ENCODE data around the gene PSME2. TPM values are rescaled to one million over a fixed set of nuclear protein-coding genes. Genes with fewer than 3 reads are reported as not detected.

The PSME2 gene
- total and polyA plus RNA-seq, 9 of the 15 experiments (the other 6 are each of a cell fraction or from before 2014, with no cell fraction given): 111 to 579 (median 159) TPM

DNA sequence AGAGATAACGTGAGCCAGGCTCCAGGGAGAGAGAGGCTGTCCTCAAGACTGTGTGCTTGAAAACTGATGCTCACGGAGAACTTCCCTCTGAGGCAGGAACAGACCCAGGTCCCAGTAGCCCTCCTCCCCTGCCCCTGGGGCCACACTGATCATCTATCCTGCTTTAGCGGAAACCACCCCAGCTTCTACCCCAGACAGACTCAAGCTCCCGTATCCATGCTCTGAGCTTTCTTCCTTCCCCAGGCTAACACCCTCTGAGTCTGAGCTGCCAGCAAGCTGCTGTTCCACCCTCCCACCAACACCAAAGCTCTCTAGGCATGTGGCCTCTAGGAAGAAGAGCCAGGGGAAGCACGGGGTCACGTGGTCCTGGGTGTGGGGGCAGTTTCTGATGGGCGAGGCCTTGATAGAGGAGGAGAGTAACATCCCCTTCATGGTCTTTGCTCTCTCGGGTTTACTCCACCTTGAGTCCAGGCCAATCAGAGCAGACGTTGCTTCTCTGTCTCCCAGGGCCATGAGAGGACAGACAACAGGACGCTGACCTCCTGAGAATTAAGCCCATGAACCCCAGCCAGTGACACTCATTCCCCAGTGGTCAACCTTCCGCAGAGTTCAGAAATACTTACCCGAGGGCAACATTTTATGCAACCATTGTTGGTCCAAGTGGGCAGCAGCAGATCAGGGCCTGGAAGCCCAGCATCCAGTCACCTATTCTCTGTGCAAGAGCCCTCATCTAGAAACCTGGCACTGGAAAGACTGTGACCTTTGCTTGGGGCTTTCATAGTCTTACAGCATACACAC, 50.9 kb downstream of the PSME2 start (continued):
- TF ChIP-seq RBFOX2 (IDR thresholded peaks at IDR 0.05; ENCODE audit: low read depth, low read length) (peak; percentile 5), ARID3B (CRISPR knock-in tag; IDR thresholded peaks at IDR 0.05; ENCODE audit: borderline replicate concordance) (no peak), TAF9B (IDR thresholded peaks at IDR 0.05; ENCODE audit: partially characterized antibody) (peak; percentile 87), SP2 (IDR thresholded peaks at IDR 0.05; ENCODE audit: extremely low read depth, low read depth, low read length, poor library complexity, severe bottlenecking) (no peak), ETV6 (IDR thresholded peaks at IDR 0.05; ENCODE audit: borderline replicate concordance in 1 of 2, low read depth in 2 of 2, low read length in 1 of 2) (no peak), ETV6 (CRISPR knock-in tag; IDR thresholded peaks at IDR 0.05; ENCODE audit: borderline replicate concordance) (no peak), FOSL1 (tag; conservative IDR thresholded peaks at IDR 0.05) (no peak), ZNF589 (CRISPR knock-in tag; IDR thresholded peaks at IDR 0.05; ENCODE audit: low read depth) (no peak), SUPT5H (IDR thresholded peaks at IDR 0.05) (peak; percentile 87), CHD1 (IDR thresholded peaks at IDR 0.05; ENCODE audit: low read length) (no peak), RAD51 (IDR thresholded peaks at IDR 0.05; ENCODE audit: borderline replicate concordance, low read depth) (peak; percentile 96), PHTF2 (CRISPR knock-in tag; IDR thresholded peaks at IDR 0.05) (no peak), ZNF316 (IDR thresholded peaks at IDR 0.05) (no peak), TSHZ1 (CRISPR knock-in tag; IDR thresholded peaks at IDR 0.05) (no peak)
- TF ChIP-seq, protein P1, sequence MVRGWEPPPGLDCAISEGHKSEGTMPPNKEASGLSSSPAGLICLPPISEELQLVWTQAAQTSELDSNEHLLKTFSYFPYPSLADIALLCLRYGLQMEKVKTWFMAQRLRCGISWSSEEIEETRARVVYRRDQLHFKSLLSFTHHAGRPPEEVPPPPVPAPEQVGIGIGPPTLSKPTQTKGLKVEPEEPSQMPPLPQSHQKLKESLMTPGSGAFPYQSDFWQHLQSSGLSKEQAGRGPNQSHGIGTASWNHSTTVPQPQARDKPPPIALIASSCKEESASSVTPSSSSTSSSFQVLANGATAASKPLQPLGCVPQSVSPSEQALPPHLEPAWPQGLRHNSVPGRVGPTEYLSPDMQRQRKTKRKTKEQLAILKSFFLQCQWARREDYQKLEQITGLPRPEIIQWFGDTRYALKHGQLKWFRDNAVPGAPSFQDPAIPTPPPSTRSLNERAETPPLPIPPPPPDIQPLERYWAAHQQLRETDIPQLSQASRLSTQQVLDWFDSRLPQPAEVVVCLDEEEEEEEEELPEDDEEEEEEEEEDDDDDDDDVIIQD (CRISPR knock-in tag; IDR thresholded peaks at IDR 0.05): no peak

All from K562 (cell line).